A549 (cell line): Measurements from ENCODE around the gene KRTAP2-4.

Source experiments
- CEBPB ChIP-seq, 2 experiments: fragments of >200 bp in 1 of 2; sonication (Bioruptor Twin) in 1 of 2; formaldehyde crosslinking in 1 of 2; IDR thresholded peaks; 2 replicates each; pipeline ENCODE4 v1.6.1; 2012 to 2016
- CHD2 ChIP-seq: fragments of 150-350 bp; IDR thresholded peaks from 2 replicates; pipeline ENCODE4 v1.6.1; 2014; ENCODE audit warnings: low read length; ENCODE audit not compliant: partially characterized antibody
- HOXA7 ChIP-seq: fragments of 250-450 bp; sonication (Bioruptor Pico); IDR thresholded peaks from 2 replicates; pipeline ENCODE4 v1.5.0; 2020; ENCODE audit warnings: mild to moderate bottlenecking, moderate library complexity
- HOXB13 ChIP-seq: fragments of 250-450 bp; sonication (Bioruptor Pico); IDR thresholded peaks from 2 replicates; pipeline ENCODE4 v1.5.0; 2020; ENCODE audit warnings: low read depth, mild to moderate bottlenecking, moderate library complexity
- KDM1A ChIP-seq: fragments of 200-600 bp; sonication (generic); IDR thresholded peaks from 2 replicates; pipeline ENCODE4 v1.6.1; 2016; ENCODE audit warnings: low read depth, mild to moderate bottlenecking
- KDM5A ChIP-seq: fragments of 200-600 bp; sonication (generic); IDR thresholded peaks from 2 replicates; pipeline ENCODE4 v1.6.1; 2016; ENCODE audit warnings: antibody characterized with exemption, mild to moderate bottlenecking
- MAX ChIP-seq: IDR thresholded peaks from 2 replicates; pipeline ENCODE4 v1.6.1; 2012
- NPAS2 ChIP-seq: fragments of 250-450 bp; sonication (Bioruptor Pico); IDR thresholded peaks from 2 replicates; pipeline ENCODE4 v1.8.0; 2022; ENCODE audit warnings: mild to moderate bottlenecking, moderate library complexity, borderline replicate concordance
- POLR2A ChIP-seq: IDR thresholded peaks from 2 replicates; pipeline ENCODE4 v1.6.1; 2012; ENCODE audit warnings: mild to moderate bottlenecking, low read length
- RAD21 ChIP-seq, 2 experiments: fragments of >200 bp in 1 of 2; sonication (Bioruptor Twin) in 1 of 2; formaldehyde crosslinking in 1 of 2; IDR thresholded peaks in 1 of 2; conservative IDR thresholded peaks in 1 of 2; 2 replicates in 1 of 2; 3 replicates in 1 of 2; pipeline ENCODE4 v1.6.1; 2012 to 2018; ENCODE audit warnings: inconsistent platforms in 1 of 2
- REST ChIP-seq: fragments of 200-600 bp; sonication (generic); IDR thresholded peaks from 2 replicates; pipeline ENCODE4 v1.6.1; 2016; ENCODE audit warnings: antibody characterized with exemption, mild to moderate bottlenecking, moderate library complexity
- RFX5 ChIP-seq: fragments of 450-650 bp; IDR thresholded peaks from 2 replicates; pipeline ENCODE4 v1.7.1; 2014; ENCODE audit warnings: antibody characterized with exemption, mild to moderate bottlenecking, moderate library complexity
- ZSCAN20 ChIP-seq: fragments of 250-450 bp; sonication (Bioruptor Pico); IDR thresholded peaks from 2 replicates; pipeline ENCODE4 v1.8.0; 2022; ENCODE audit warnings: mild to moderate bottlenecking, moderate library complexity
- TF ChIP-seq, protein P1 (sequence below): fragments of >200 bp; sonication (Bioruptor Twin); formaldehyde crosslinking; IDR thresholded peaks from 3 replicates; pipeline ENCODE4 v1.5.1; 2016

GRCh38 chr17:41042953-41043352 is 22.7 kb downstream of the KRTAP2-4 start:
- TF ChIP-seq, protein P1, sequence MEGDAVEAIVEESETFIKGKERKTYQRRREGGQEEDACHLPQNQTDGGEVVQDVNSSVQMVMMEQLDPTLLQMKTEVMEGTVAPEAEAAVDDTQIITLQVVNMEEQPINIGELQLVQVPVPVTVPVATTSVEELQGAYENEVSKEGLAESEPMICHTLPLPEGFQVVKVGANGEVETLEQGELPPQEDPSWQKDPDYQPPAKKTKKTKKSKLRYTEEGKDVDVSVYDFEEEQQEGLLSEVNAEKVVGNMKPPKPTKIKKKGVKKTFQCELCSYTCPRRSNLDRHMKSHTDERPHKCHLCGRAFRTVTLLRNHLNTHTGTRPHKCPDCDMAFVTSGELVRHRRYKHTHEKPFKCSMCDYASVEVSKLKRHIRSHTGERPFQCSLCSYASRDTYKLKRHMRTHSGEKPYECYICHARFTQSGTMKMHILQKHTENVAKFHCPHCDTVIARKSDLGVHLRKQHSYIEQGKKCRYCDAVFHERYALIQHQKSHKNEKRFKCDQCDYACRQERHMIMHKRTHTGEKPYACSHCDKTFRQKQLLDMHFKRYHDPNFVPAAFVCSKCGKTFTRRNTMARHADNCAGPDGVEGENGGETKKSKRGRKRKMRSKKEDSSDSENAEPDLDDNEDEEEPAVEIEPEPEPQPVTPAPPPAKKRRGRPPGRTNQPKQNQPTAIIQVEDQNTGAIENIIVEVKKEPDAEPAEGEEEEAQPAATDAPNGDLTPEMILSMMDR: no peak
- TF ChIP-seq KDM5A (no peak), RFX5 (no peak), POLR2A (no peak), RAD21 (conservative IDR thresholded peaks at IDR 0.05 in 1 of 2, IDR thresholded peaks at IDR 0.05 in 1 of 2) (no peak), CEBPB (IDR thresholded peaks at IDR 0.05) (no peak), ZSCAN20 (CRISPR knock-in tag) (no peak), CHD2 (no peak), HOXA7 (CRISPR knock-in tag) (no peak), MAX (no peak), REST (no peak), HOXB13 (no peak), KDM1A (no peak), NPAS2 (no peak)
